Mammary epithelial cell (primary cell): Measurements from ENCODE around the gene TCHP.

Source experiments
- EZH2 ChIP-seq: IDR thresholded peaks from 2 replicates; pipeline ENCODE4 v1.6.1; 2012; ENCODE audit warnings: low read length, inconsistent platforms, borderline replicate concordance
- TF ChIP-seq, protein P1 (sequence below), 2 donors: IDR thresholded peaks in 1 of 2; conservative IDR thresholded peaks in 1 of 2; 2 replicates each; pipeline ENCODE4 v1.5.1; 2011 to 2012; ENCODE audit warnings: inconsistent platforms in 2 of 2, low read length in 2 of 2, mild to moderate bottlenecking in 2 of 2, control low read depth in 1 of 2, low read depth in 1 of 2; ENCODE audit not compliant: insufficient read depth in 1 of 2; ENCODE audit errors: extremely low read depth in 1 of 2

DNA sequence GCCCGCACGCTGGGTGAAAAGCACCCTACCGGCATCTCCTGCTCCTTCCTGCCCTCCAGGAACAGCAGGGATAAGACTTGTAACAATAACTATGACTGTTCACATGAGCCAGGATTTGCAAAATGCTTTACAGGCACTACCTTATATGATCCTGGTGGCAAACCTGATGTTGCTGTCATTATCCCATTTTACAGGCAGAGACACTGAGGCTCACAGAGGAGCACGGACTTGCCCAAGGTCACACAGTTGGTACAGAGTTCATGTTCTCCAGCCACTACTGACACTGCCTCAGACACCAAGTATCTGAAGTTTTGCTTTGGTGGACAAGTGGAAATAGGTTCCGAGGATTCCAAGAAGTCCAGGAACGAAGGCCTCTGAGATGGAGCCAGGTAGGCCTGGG is 42.4 kb upstream of the TCHP start:
- TF ChIP-seq EZH2, result no peak
- TF ChIP-seq, protein P1, sequence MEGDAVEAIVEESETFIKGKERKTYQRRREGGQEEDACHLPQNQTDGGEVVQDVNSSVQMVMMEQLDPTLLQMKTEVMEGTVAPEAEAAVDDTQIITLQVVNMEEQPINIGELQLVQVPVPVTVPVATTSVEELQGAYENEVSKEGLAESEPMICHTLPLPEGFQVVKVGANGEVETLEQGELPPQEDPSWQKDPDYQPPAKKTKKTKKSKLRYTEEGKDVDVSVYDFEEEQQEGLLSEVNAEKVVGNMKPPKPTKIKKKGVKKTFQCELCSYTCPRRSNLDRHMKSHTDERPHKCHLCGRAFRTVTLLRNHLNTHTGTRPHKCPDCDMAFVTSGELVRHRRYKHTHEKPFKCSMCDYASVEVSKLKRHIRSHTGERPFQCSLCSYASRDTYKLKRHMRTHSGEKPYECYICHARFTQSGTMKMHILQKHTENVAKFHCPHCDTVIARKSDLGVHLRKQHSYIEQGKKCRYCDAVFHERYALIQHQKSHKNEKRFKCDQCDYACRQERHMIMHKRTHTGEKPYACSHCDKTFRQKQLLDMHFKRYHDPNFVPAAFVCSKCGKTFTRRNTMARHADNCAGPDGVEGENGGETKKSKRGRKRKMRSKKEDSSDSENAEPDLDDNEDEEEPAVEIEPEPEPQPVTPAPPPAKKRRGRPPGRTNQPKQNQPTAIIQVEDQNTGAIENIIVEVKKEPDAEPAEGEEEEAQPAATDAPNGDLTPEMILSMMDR (conservative IDR thresholded peaks at IDR 0.05 in 1 of 2, IDR thresholded peaks at IDR 0.05 in 1 of 2; ENCODE audit: extremely low read depth in 1 of 2, insufficient read depth in 1 of 2, low read depth in 1 of 2, low read length in 2 of 2), result no peak
